HK-2 (cell line): Measurements from ENCODE around the gene PRKAG1.

Experiments used
- DNase-seq: peaks from one replicate; pipeline ENCODE4 v3.0.0-alpha.2; 2018; ENCODE audit not compliant: unreplicated experiment

Gene PRKAG1

GRCh38 chr12:49031573-49032161, 13.1 kb upstream of the PRKAG1 start:
- DNase-seq, result no peak

GRCh38 chr12:49030714-49031572, 12.4 kb upstream of the PRKAG1 start:
- no peak for DNase-seq

GRCh38 chr12:49030119-49030518, 11.5 kb upstream of the PRKAG1 start:
- DNase-seq, result no peak

- no peak for DNase-seq
Observed at GRCh38 chr12:49028666-49029275, 10.2 kb upstream of the PRKAG1 start.

- DNase-seq, result no peak
Observed at GRCh38 chr12:49027846-49028555, 9.4 kb upstream of the PRKAG1 start.

GRCh38 chr12:49026678-49027480, 8.3 kb upstream of the PRKAG1 start:
- DNase-seq, result no peak

- DNase-seq, result no peak
Observed at GRCh38 chr12:49026101-49026500, 7.5 kb upstream of the PRKAG1 start.

- DNase-seq, result no peak
Observed at GRCh38 chr12:49025463-49025862, 6.9 kb upstream of the PRKAG1 start.

GRCh38 chr12:49024543-49024942, 6.0 kb upstream of the PRKAG1 start:
- DNase-seq, result no peak

- no peak for DNase-seq
Observed at GRCh38 chr12:49023812-49024211, 5.2 kb upstream of the PRKAG1 start.

- DNase-seq, result no peak
Observed at GRCh38 chr12:49022558-49023178, 4.1 kb upstream of the PRKAG1 start.

- no peak for DNase-seq
Observed at GRCh38 chr12:49021292-49021915, 2.8 kb upstream of the PRKAG1 start.

- no peak for DNase-seq
Observed at GRCh38 chr12:49020441-49020840, 1.9 kb upstream of the PRKAG1 start.

GRCh38 chr12:49019443-49020324, 1.1 kb upstream of the PRKAG1 start:
- peak; percentile 38 for DNase-seq

- no peak for DNase-seq
Observed at GRCh38 chr12:49019120-49019430, 499 bp upstream of the PRKAG1 start.

- no peak for DNase-seq
Observed at GRCh38 chr12:49017891-49018260, 700 bp downstream of the PRKAG1 start.

GRCh38 chr12:49015196-49015595, 3.4 kb downstream of the PRKAG1 start:
- no peak for DNase-seq

GRCh38 chr12:49014547-49014946, 4.0 kb downstream of the PRKAG1 start:
- DNase-seq, result no peak

GRCh38 chr12:49013428-49013827, 5.1 kb downstream of the PRKAG1 start:
- no peak for DNase-seq

- no peak for DNase-seq
Observed at GRCh38 chr12:49012739-49013138, 5.8 kb downstream of the PRKAG1 start.
